Measurements from ENCODE around the gene KRT6A.

KRT6A gene

DNA sequence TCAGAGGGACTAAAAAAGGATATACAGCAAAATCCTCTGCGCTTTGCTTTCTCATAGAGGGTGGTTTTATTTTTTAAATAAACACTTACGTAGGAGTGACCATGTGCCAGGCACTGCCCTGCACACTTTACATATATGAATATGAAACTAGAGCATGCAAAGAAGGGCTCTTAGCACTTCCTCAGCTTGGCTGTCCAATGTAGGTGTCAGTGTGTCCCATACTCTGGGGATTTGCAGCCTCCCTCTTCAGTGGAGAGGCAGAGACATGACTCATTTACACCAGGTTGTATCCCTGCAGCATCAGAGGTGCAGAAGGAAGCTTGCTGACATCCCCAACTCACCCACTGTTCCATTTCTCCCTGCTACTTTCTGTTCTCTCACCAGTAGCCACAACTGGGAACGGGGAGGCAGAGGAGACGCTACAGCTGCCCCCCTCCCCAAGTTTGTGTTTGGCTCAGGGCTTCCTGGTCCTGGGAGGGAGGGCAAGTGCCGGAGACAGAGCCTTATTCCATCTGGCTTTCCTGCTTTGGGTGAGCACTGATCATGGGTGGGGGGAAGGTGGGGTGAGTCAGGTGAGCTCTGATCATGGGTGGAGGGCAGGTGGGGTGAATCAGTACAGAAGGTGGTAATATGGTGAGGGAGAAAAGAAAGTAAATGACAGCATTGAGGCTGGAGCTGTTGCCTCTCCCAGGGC lies 32.0 kb upstream of the KRT6A start:
- DNase-seq (ENCODE audit: low read depth), result no peak

DNA sequence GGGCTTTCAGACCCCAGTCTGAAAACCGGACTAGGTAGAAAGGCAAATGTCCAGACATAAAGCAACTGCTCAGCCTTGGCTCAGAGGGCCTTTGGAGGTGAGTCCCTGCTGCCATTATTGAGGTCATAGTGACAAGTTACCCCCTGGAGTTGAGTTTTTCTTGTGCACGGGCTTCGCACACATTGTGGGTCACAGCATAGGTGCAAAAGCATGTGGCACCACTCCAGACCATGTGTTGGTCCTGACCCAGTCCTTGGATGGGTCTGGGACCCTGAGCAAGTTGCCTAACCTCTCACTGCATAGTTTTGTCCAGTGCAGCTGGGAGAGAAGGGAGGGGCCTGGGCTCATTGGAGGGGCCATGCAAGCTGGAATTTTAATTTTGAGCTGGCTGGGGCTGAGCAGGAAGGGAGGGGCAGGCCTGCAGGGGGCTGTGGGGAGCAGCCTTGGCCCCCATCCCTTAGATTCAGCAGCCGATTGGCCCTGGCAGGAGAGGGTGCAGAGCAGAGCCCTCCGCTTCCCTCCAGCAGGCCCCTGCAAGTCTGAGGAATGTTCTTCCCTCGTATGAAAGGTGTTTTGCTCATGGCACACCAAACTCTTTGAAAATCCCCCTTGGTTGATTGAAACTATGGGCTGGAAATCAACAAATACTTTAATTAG lies 31.3 kb upstream of the KRT6A start:
- DNase-seq (ENCODE audit: low read depth), result no peak

DNA sequence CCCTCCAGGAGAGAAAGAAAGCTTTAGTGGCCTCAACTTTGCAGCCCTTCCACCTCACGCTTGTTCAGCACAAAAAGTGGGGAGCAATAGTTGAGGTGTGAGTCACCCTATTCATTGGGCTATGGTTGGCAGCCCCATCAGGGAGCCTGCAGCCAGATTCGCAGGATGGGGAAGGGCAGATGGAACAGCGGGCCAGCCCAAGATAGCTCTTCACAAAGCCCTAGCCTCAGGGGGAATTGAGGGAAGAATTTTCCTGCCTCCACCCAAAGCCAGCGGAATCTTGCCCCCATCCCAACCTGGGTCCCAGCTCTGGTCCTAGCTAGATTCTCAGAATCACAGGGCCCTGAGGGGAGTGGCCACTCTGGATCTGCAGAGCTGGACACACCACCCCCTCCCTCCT lies 30.8 kb upstream of the KRT6A start:
- DNase-seq (ENCODE audit: low read depth), result no peak

DNA sequence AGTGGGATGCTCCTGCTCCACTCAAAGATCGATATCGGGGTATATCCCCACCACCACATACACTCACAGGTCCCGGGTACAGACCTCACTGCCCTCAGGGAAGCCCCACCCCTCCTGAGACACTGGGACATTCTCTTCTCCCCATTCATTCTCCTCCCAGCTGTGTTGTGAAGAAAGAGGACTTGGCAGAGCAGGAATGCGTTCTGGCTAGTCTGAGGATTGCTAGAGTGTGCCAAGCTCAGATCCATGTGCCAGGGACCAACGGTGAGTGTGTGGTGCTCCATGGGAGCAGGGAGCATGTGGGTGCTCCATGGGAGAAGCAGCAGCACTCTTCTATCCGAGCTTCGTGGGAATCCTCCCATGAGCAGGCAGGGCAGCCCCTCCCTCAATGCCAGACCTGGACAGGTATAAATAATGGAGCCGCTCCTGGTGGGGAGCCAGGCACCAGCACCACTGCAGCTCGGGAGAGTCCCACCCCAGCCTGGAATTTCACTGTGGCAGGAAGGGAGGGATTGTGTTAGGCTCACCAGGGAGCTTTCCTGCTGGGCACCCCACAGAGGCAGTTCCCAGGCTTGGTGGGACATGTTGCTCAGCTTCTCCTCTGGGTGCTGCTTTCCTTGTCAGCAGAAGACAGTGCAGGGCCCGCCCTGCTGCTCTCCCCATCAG lies 29.4 kb upstream of the KRT6A start:
- DNase-seq (ENCODE audit: low read depth), result no peak

DNA sequence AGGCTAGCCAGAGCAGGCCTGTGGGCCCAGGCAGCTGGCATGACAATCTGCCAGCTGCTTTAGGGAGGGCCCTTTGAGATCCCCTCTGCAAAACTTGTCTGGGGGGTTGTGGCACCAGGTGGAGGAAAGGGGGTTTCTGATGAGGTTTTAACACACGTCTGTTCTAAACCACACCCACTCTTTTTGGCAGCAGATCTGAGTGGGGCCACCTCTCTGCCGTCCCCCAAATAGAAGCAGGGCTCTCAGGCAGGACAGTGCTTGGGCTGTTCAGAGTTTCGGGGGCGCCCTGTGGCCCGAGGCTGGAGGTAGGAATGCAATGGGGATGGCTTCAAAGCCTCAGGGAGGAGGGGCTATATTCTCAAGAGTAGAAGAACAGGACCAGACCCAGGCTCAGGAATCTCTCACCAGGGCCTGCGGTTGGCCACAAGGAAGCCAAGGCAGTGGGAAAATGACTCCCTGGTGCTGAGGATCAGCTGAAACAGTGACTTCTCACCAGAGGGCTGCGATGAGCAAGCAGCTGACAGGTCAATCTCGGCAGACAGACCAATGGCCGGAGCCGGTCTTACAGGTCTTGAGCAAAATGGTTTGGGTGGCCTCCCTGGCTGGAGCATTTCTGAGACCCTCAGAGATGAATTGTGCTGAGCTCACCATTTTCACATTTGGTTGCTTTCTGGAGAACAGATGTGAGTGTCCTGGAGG lies 28.7 kb upstream of the KRT6A start:
- DNase-seq (ENCODE audit: low read depth), result no peak

DNA sequence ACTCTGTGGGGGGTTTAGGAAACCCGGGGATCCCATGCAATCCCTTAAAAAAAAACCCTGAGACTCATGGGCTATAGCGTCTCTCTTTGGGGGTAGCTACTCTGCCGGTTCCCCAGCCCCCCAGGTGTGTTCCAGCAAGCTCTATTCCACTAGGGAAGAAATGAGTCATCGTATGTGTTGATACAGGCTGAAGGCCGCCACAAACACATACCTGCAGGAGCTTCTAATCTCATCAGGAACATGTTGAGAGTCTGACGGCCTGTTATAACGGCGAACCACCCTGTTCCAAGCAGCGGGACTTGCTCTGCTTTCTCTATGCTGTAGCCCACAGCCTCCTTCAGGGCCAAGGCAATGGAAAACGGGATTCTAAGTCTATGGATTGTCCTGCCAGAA lies 28.1 kb upstream of the KRT6A start:
- no peak for DNase-seq (ENCODE audit: low read depth)

DNA sequence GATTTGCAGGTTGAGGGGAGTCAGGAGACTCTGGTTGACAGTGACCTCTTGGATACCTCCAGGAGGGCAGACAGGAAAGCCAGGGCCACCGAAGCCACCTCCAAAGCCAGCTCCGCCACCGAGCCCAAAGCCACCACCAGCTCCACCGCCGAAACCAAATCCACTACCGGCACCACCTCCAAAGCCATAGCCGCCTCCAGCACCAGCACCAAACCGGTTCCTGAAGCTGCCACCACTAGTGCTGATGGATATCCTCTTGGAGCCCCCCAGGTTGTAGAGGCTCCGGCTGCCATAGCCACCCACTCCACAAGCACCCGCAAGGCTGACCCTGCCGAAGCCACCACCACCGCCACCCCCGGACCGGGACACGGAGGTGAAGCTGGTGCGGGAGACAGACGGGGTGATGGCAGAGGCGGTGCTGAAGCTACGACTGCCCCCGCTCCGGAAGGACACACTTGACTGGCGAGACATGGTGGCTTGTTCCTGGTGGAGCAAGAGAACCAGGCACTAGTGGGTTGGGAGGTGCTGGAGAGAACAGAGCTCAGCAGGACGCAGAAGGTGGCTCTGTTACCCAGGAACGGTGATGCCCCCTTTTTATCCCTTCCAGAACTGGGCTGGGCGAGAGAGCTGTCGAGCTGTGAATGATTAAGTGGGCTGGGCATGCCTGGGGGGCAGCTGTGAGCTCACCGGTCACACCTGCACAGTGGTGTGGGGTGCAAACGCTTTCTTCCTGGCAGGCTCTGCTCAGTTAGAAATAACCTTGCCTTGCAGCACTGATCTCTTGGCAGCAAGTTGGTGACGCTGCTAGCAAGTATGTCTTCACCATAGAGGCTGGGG lies 27.0 kb upstream of the KRT6A start, which contains the start of gene KRT5:
Gene KRT5 (minus strand): TSS at position 569 of the 837 bp plus-strand sequence. CDS start 98 bp downstream, at position 471.
- DNase-seq (ENCODE audit: low read depth), result no peak

DNA sequence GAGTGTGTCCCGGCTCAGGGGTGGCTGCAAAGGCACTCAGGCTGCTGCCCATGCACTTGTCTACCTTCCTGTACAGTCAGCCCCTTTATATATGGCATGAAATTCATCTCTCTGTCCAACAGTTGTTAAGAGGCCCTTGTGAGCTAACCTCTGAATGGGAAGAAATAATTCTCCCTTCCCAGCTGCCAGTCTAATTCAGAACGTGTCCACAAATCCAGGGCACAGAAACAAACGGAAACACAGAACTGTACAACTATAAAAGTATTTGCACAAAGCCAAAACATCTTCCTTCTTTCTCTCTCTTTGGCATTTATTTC lies 26.3 kb upstream of the KRT6A start:
- DNase-seq (ENCODE audit: low read depth), result no peak

DNA sequence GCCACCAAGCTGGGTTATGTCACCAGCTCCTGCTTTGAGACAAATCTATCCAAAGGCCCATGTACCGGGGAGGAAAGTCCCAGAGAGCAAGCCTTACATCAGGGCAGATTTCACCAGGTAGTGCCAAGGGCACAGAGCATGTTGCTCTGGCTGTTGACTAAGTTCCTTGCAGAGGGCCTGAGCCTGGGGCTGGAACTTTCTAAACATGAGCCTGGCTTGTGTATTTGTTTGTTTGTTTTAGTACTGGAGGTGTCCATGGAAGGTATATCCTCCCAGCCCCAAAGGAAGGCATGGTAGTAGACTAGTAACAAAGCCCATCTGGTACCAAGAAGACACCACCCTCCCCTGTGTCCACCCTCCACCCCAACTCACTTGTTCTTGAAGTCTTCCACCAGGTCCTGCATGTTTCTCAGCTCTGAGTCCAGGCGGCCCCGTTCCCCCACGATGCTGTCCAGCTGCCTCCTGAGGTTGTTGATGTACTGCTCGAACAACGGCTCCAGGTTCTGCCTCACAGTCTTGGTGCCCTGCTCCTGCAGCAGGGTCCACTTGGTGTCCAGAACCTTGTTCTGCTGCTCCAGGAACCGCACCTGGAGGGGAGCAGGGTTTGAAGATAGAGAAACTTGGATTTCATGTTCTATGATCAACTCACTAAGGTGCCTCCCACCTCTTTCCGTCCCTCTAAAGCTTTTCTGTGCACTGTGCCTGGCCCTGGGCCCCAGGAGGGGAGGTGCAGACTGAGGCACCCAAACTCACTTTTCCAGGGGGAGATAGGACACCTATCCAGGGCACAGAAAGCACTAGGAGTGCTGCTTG lies 25.7 kb upstream of the KRT6A start:
- no peak for DNase-seq (ENCODE audit: low read depth)

DNA sequence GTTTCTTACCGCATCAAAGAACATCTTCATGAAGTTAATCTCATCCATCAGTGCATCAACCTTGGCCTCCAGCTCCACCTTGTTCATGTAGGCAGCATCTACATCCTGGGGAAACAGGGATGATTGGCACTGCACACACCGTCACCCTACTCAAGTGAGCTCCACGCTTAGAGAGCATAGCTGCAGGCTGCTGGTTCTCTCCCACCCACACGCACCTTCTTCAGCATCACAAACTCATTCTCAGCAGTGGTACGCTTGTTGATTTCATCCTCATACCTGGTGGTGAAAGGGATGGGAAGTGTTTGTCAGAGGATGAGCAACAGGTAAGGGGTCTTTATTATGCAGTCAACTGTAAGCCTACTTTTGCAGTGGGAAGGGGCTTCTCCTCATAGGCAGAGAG lies 24.8 kb upstream of the KRT6A start:
- no peak for DNase-seq (ENCODE audit: low read depth)

DNA sequence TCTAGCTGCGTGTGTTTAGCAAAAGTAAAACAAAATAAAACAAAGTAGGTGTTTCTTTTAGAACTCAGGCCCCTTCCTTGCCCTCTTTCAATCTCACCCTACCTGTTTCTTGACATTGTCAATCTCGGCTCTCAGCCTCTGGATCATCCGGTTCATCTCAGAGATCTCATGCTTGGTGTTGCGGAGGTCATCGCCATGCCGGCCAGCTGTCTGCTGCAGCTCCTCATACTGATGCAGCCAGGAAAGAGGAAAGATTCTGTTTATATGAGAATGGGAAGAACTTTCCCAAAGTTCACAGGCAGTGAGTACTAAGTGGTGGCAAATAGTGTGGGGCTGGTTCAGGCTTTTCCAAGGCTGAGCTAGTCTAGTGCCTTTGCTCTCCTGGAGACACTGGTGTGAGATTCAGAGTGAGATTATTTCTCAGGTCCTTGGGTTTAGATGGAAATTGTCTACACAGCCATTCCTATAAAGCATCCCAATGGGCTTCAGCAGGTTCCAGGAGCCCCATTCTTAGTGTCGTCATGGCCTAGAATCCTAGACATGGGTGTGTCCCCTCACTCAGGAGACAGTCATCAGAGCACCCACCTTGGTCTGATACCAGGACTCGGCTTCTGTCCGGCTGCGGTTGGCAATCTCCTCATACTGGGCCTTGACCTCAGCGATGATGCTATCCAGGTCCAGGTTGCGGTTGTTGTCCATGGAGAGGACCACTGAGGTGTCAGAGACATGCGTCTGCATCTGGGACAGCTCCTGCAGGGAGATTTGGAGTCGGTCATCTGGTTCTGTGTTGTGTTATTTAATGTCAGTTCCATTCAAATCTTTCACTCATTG lies 24.2 kb upstream of the KRT6A start:
- DNase-seq (ENCODE audit: low read depth), result no peak

DNA sequence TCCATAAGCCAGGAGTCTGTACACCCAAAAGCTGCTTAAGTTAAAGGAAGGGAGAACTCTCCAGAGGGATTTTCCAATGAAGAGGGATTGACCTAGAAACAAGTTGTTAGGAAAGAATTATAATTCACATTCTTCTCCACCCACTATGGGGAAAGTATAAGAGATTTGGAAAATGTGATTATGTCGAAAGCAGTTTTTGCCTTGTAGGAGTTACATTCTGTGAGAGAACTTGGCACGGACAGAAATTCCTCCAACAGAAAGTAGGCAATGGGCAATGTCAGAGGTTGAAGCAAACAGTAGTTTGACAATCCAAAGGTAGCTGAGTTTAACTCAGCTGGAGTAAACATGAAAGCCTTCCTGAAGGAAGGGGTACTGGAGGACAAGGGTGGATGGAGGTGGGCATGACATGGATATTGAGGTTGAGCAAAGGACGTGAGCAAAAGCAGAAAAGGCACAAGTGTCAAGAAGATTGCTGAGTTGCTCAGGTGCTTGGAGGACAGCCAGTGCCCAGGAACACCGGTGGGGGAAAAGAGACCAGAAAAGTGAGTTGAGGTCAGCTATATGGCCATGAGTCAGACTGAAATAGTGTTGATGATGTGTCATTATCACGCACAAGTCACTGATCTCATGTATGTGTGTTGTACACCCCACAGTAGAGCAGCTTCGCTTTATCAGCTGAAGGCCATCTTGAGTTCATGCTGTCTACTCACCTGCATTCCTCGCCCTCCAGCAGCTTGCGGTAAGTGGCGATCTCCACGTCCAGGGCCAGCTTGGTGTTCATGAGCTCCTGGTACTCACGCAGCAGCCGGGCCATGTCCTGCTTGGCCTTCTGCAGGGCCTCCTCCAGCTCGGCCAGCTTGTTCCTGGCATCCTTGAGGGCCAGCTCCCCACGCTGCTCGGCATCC lies 23.1 kb upstream of the KRT6A start:
- no peak for DNase-seq (ENCODE audit: low read depth)

DNA sequence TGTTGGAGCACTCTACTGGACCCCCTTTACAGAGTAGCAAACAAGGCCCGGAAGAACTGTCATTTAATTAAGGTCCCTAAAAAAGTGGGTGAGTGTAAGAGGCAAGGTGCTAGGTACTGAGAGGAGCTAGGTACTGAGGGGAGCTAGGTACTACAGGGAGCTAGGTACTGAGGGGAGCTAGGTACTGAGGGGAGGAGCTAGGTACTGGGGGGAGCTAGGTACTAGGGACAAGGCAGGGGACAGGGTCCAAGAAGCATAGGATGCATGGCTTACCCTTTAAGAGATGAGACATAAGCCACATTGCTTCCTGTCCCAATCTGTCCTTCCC lies 22.2 kb upstream of the KRT6A start:
- DNase-seq (ENCODE audit: low read depth), result no peak

DNA sequence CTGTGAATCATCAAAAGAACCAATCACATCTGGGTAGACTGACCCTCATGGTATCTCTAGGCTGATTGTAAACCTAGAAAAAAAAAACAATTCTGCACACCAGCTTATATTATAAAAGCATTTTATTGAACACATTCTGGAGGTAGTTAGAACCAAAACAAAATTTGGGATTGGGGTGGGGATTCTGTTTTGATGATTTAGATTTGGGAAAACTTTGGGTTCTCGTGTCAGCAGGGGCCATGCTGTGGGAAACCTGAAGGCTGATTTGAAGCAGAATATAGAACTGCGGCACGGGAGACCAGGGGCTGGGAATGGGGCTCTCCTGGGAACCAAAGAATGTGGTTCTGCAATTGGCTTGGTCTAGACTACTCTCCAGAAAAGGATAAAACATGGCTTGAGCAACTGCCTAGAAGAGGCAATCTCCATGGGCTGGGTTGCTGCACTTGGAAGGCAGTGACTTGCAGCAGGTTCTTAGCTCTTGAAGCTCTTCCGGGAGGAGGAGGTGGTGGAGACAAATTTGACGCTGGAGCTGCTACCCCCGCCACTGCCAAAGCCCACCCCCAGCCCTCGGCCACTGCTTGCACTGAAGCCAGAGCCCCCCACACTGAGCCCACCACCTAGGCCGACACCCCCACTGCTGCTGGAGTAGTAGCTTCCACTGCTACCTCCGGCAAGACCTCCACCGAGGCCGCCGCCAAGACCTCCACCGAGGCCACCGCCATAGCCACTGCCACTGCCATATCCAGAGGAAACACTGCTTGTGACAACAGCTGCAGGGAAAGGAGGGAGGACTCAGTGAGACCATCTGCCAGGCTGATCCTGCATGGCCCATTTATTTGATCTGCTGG lies 21.6 kb upstream of the KRT6A start:
- no peak for DNase-seq (ENCODE audit: low read depth)

DNA sequence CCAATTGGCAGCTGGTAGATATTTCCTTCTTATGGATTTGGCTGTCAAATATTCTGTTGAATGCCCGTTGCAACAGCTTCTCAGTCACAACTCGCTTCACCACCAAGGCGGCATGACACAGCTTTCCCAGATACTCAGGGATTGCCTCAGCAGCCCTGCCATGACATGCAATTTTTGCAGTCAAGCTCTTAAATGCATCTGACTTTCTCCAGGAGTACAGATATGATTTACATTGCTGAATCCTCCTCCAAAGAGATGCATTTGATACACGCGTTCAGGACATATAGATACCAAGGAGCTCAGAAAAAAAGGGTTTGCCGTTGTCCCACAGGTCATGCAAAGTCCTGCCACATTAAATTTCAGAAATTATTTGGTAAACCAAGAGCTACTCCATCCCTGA lies 20.7 kb upstream of the KRT6A start:
- no peak for DNase-seq (ENCODE audit: low read depth)

DNA sequence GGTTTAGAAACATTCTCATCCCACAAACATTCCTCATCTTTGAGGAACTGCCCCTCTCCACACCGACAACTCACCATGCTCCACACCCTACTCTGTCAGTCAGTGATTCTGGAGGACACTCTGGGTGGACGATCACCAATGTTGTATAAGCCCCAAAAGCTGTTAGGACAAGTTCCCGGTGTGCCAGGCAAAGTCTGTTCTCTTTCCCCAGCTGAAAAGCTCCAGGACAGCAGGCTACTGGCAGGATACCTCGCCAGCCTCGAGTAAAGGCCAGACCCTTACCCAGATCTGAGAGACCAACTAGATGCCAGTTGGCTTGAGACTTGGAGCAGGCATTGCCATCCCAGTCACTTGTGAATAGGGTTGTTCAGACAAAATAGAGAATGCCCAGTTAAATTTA lies 15.2 kb upstream of the KRT6A start:
- DNase-seq (ENCODE audit: low read depth), result no peak

DNA sequence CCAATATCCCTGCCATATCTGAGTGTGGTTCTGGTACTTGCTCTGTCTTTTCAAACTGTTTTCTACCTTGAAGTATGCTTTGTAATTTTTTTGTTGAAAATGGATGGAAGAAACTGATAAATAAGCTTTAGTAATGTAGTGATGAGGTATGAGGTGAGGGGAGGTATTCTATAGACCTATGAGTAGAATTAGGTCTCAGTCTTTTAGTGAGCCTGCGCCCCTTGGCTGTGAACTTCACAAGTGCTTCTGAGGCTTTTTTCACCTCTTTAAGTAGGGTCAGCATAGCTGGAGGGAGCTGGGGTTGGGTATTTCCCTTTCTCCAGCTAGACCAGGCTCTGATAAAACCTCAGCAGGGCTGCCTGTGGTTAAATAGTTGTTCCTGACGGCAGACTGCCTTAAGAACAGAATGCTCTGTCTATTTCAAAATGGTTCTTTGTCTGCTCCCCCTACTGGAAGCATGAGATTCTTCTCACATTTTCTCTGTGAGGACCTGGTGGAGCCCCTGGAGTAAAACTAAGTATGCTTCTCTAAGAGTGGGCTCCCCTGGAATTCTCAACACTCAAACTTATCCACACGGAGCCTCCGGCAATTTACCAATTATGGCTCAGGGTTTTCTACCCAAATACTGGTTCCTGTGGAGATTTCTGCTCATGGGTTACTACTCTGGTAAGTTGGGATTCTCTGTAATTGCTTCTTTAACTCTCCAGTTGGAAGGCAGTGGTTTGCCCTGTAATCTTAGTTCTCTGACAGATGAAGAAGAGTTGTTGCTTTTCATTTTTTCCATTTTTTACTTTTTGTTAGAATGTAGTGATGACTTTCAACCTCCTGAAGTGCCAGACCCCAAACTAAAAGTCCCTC lies 14.0 kb upstream of the KRT6A start:
- no peak for DNase-seq (ENCODE audit: low read depth)

All from HS-27A (cell line).